Activated T-cell treated with anti-CD3 and anti-CD28 coated beads, Interleukin-2, amount 50 U/mL, for 72 hours (primary cell): ENCODE data around the gene BCL2L12. TPM values are rescaled to one million over a fixed set of nuclear protein-coding genes. Genes with fewer than 3 reads are reported as not detected.

ENCODE experiments used
- ATAC-seq, 2 donors: fragments of 150-1000 bp; cut with Tn5 transposase; replicated peaks in 1 of 2; 2 replicates each; pipeline ENCODE4 v1.10.0; 2021; ENCODE audit warnings: moderate library complexity in 2 of 2, mild to moderate bottlenecking in 1 of 2
- DNase-seq, 2 donors: peaks; one replicate each; pipeline ENCODE4 v3.0.0; 2021 to 2022; ENCODE audit warnings: mixed read lengths in 1 of 2
- H3K27ac Mint-ChIP-seq: one replicate; pipeline ENCODE4 v1.8.0; 2022; ENCODE audit warnings: mild to moderate bottlenecking, moderate library complexity, mixed read lengths
- H3K27me3 Mint-ChIP-seq: one replicate; pipeline ENCODE4 v1.8.0; 2022; ENCODE audit warnings: low read depth, mixed read lengths
- H3K36me3 Mint-ChIP-seq, 2 donors: one replicate each; pipeline ENCODE4 v1.8.0; 2022; ENCODE audit warnings: mixed read lengths in 2 of 2, mild to moderate bottlenecking in 1 of 2; ENCODE audit not compliant: insufficient read depth in 2 of 2
- H3K4me1 Mint-ChIP-seq: one replicate; pipeline ENCODE4 v1.8.0; 2022; ENCODE audit warnings: low read depth, mixed read lengths
- H3K4me3 Mint-ChIP-seq, 2 donors: one replicate each; pipeline ENCODE4 v1.8.0; 2022; ENCODE audit warnings: mild to moderate bottlenecking in 2 of 2, mixed read lengths in 2 of 2, moderate library complexity in 2 of 2
- H3K9me3 Mint-ChIP-seq, 2 donors: one replicate each; pipeline ENCODE4 v1.8.0; 2022; ENCODE audit warnings: mixed read lengths in 2 of 2
- total RNA-seq, 2 donors: library from RNA; stranded (reverse); gene quantifications; one replicate each; pipeline ENCODE4 v1.2.3, GENCODE V29; 2022

Gene BCL2L12
- total RNA-seq, 2 donors from 2014 or later: 80.3 to 82.6 TPM

GRCh38 chr19:49651029-49651819, 14.5 kb upstream of the BCL2L12 start:
- ATAC-seq (no peak), DNase-seq (no peak)
- Mint-ChIP-seq H3K4me3 (no peak overlapping the region), H3K4me1 (peaks cover 7% of the 10 kb centered on the region), H3K27me3 (no peaks in the 10 kb centered on the region), H3K36me3 (peaks cover 3 to 10% of the 10 kb centered on the region in 2 donors), H3K9me3 (no peaks in the 10 kb centered on the region), H3K27ac (no peak overlapping the region)

- no peaks in the 10 kb centered on the region for H3K27me3 Mint-ChIP-seq
- peaks cover 4 to 5% of the 10 kb centered on the region in 2 donors for H3K36me3 Mint-ChIP-seq
- no peak overlapping the region for H3K4me3 Mint-ChIP-seq
- H3K9me3 Mint-ChIP-seq: no peaks in the 10 kb centered on the region
- no peak overlapping the region for H3K27ac Mint-ChIP-seq
- peaks cover 4% of the 10 kb centered on the region for H3K4me1 Mint-ChIP-seq
- DNase-seq: no peak
- no peak for ATAC-seq
Measured at GRCh38 chr19:49651820-49652550, 13.7 kb upstream of the BCL2L12 start.

- no peak for DNase-seq
- peaks cover 6 to 8% of the 10 kb centered on the region in 2 donors for H3K36me3 Mint-ChIP-seq
- no peak for ATAC-seq
- no peak overlapping the region for H3K4me3 Mint-ChIP-seq
- no peaks in the 10 kb centered on the region for H3K27me3 Mint-ChIP-seq
- H3K27ac Mint-ChIP-seq: no peak overlapping the region
- H3K9me3 Mint-ChIP-seq: no peaks in the 10 kb centered on the region
- peaks cover 4% of the 10 kb centered on the region for H3K4me1 Mint-ChIP-seq
Measured at GRCh38 chr19:49652551-49653465, 12.9 kb upstream of the BCL2L12 start.

DNA sequence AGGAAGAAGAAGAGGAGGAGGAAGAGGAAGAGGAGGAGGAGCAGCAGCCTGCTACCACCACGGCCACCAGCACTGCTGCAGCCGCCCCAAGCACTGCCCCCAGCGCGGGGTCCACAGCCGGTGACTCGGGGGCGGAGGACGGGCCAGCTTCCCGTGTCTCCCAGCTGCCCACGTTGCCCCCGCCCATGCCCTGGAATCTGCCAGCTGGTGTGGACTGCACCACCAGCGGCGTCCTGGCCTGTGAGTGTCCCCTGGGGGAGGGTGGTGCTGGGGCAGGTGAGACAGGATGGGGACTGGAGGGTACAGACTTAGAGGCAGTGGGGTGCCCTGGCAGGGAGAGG, 12.3 kb upstream of the BCL2L12 start:
- Mint-ChIP-seq H3K9me3 (no peaks in the 10 kb centered on the region), H3K4me1 (peaks cover 4% of the 10 kb centered on the region), H3K36me3 (peaks cover 6 to 8% of the 10 kb centered on the region in 2 donors), H3K27ac (no peak overlapping the region), H3K4me3 (no peak overlapping the region), H3K27me3 (no peaks in the 10 kb centered on the region)
- DNase-seq: no peak
- ATAC-seq: no peak

GRCh38 chr19:49654581-49654980, 11.2 kb upstream of the BCL2L12 start:
- Mint-ChIP-seq H3K4me1 (peaks cover 4% of the 10 kb centered on the region), H3K36me3 (peaks cover 6 to 8% of the 10 kb centered on the region in 2 donors), H3K27me3 (no peaks in the 10 kb centered on the region), H3K4me3 (no peak overlapping the region), H3K27ac (no peak overlapping the region), H3K9me3 (no peaks in the 10 kb centered on the region)
- DNase-seq (no peak), ATAC-seq (no peak)

DNA sequence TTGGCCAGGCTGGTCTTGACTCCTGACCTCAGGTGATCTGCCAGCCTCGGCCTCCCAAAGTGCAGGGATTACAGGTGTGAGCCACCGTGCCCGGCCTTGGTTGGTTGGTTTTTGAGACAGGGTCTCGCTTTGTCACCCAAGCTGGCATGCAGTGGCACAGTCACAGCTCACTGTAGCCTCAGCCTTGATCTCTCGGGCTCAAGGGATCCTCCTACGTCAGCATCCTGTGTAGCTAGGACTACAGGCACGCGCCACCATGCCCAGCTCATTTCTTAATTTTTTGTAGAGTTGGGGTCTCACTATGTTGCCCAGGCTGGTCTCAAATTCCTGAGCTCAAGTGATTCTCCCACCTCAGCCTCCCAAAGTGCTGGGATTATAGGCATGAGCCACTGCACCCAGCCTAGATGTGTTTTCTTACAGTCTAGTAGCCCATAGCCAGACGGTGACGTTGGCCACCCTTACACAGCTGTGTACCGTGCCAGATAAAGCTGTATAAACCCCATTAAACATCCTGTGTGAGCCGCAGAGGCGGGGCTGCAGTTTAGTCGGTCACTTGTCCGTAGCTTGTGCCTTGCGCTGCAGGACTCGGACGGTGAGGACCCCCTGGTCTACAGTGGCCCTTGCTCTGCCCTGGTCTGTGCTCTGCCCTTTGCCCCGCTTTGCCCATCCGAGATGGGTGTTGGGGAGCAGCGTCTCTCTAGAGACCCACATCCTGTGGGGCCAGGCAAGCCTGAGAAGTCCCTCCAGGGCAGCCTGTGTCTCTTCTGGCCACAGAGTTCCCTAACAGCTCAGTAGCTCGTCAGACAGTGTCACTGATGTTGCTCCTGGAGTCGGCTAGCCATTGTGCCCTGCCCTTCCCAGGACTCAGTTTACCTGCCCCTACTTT, 9.9 kb upstream of the BCL2L12 start:
- Mint-ChIP-seq H3K4me1 (peaks cover 4% of the 10 kb centered on the region), H3K36me3 (peaks cover 7 to 9% of the 10 kb centered on the region in 2 donors), H3K9me3 (no peaks in the 10 kb centered on the region), H3K27me3 (no peaks in the 10 kb centered on the region), H3K4me3 (no peak overlapping the region), H3K27ac (no peak overlapping the region)
- DNase-seq (no peak), ATAC-seq (no peak)

- ATAC-seq (no peak), DNase-seq (no peak)
- Mint-ChIP-seq H3K27ac (no peak overlapping the region), H3K9me3 (no peaks in the 10 kb centered on the region), H3K4me1 (peaks cover 4% of the 10 kb centered on the region), H3K36me3 (peaks cover 7 to 8% of the 10 kb centered on the region in 2 donors), H3K4me3 (no peak overlapping the region), H3K27me3 (no peaks in the 10 kb centered on the region)
Measured at GRCh38 chr19:49656456-49657109, 9.2 kb upstream of the BCL2L12 start.

DNA sequence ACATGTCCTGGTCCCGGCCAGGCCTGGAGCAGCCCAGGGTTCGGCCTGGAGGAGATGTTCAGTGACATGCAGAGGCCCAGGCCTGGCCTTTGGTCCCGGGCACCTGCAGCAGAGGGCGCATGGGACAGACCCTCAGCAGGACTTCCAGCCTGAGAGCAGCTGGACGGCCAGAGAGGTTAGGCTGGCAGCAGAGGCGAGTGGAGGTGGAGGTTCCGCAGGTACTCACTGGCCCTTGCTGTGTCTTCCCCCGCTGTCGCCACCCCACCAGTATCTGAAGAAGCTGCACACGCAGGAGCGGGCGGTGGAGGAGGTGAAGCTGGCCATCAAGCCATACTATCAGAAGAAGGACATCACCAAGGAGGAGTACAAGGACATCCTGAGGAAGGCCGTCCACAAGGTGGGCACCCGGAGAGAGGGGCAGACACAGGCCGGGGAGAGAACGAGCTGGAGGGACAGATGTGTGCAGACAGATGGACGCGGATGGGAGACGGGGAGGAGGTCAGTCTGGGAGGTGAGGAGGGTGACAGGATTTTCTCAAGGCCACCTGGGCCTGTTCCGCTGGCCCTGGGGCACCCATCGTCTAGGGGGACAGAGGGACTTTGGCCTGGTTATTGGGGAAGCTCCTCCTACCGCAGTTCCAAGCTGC, 8.1 kb upstream of the BCL2L12 start:
- DNase-seq: no peak
- H3K4me3 Mint-ChIP-seq: no peak overlapping the region
- peaks cover 7 to 8% of the 10 kb centered on the region in 2 donors for H3K36me3 Mint-ChIP-seq
- no peaks in the 10 kb centered on the region for H3K9me3 Mint-ChIP-seq
- no peaks in the 10 kb centered on the region for H3K27me3 Mint-ChIP-seq
- ATAC-seq: no peak
- H3K4me1 Mint-ChIP-seq: peaks cover 6% of the 10 kb centered on the region
- H3K27ac Mint-ChIP-seq: no peak overlapping the region

DNA sequence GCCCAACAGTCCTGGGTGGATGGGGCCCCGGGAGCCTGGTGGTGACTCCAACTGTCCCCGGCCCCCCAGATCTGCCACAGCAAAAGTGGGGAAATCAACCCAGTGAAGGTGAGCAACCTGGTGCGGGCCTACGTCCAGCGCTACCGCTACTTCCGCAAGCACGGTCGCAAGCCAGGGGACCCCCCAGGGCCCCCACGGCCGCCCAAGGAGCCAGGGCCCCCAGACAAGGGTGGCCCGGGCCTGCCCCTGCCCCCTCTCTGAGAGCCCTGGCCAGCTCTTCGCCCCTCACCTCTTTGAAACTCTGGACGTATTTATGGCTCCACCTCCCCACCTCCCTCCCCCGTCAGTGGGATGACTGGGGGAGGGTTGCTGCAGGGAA, 7.6 kb upstream of the BCL2L12 start:
- H3K36me3 Mint-ChIP-seq: peaks cover 7 to 8% of the 10 kb centered on the region in 2 donors
- no peak for ATAC-seq
- no peaks in the 10 kb centered on the region for H3K27me3 Mint-ChIP-seq
- no peak overlapping the region for H3K27ac Mint-ChIP-seq
- H3K4me3 Mint-ChIP-seq: no peak overlapping the region
- H3K4me1 Mint-ChIP-seq: peaks cover 11% of the 10 kb centered on the region
- no peak for DNase-seq
- H3K9me3 Mint-ChIP-seq: no peaks in the 10 kb centered on the region

DNA sequence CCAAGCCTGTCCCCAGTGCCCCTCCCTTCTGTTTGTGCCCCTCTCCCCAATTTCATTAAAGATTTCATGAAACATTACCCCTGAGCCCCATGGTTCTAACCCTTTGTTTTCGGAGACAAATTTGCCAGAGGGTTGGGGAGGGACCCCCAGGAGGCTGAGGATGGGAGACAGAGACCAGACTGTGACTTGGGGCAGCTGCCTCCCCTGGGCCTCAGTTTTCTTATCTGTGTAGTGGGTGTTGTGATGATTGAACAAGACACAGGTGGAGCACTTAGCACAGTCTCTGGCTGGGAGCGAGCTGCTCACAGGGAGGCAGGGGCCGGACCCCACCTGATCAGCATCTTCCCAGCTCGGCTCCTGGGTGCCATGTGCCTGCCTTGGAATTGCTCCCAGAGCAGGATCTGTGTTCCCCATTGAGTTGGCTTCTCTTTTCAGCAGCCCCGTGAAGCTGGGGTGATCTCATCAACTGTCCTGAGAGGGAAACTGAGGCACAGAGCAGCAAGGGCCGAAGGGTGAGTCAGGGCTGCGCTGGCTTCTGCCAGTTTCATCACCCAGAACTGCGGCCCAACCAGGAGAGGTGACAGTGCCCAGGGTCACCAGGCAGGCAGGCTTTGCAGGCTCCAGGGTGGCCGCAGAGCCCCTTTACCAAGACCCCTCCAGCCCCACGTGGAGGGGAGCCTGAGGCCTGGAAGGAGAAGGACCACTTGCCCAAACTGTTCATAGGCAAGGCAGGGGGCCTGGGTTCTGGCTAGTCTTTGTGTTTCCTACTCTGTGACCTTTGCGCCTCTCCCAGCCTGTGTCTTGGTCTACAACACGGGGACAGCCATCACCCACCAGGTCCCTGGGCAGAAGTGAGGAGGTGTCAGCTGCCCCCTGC, 6.9 kb upstream of the BCL2L12 start:
- H3K9me3 Mint-ChIP-seq: no peaks in the 10 kb centered on the region
- ATAC-seq (no peak), DNase-seq (no peak)
- H3K36me3 Mint-ChIP-seq: peaks cover 7 to 8% of the 10 kb centered on the region in 2 donors
- H3K4me1 Mint-ChIP-seq: peaks cover 17% of the 10 kb centered on the region
- no peak overlapping the region for H3K27ac Mint-ChIP-seq
- no peak overlapping the region for H3K4me3 Mint-ChIP-seq
- H3K27me3 Mint-ChIP-seq: no peaks in the 10 kb centered on the region

- ATAC-seq: no peak
- H3K27ac Mint-ChIP-seq: no peak overlapping the region
Measured at GRCh38 chr19:49660338-49660961, 5.3 kb upstream of the BCL2L12 start.

More at GRCh38 chr19:49660338-49660961, 5.3 kb upstream of the BCL2L12 start:
- Mint-ChIP-seq H3K27me3 (no peaks in the 10 kb centered on the region), H3K9me3 (no peaks in the 10 kb centered on the region), H3K4me1 (peaks cover 24% of the 10 kb centered on the region), H3K4me3 (no peak overlapping the region), H3K36me3 (peaks cover 5 to 13% of the 10 kb centered on the region in 2 donors)
- DNase-seq: no peak
